HS-5 (cell line): ENCODE measurements around the gene ENG.
"Not testable (repeated sequence)": the region's sequence is repeated elsewhere in the genome, so short reads cannot be mapped to it uniquely, and the experiment has no call there.

Experiments used
- DNase-seq: peaks from one replicate; pipeline ENCODE4 v3.0.0-alpha.2; 2012; ENCODE audit warnings: low read depth

Gene ENG

DNA sequence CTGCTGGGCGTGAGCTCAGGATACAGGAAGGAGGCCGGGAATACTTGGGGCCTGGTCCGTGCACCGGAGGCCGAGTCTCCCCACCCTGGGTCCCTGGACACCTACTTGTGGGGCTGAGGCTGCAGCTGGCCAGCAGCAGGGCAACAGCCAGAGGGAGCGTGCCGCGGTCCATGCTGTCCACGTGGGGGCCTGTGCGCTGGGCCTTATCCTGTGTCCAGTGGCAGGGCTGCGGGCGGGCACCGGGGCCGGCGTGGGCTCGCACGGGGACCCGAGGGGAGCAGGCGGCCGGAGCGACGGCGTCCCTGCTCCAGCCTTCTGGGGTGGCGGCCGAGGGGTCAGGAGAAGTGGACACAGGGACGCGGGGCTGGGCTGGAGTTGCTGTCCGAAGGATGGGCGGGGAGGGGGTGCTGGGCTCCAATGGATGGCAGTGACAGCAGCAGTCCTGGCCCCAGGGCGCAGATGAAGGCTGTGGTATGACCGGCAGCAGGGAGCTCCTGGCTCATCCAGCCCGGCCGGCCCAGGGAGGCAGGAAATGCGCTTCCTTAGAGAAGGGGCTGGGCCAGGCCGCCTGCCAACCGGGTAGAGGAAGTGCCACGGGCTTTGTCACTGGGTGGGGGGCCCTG lies at the start of gene ENG:
ENG (minus strand) TSS at position 475 of the 623 bp plus-strand sequence; CDS start at position 172, 303 bp downstream.
- DNase-seq, result no peak

DNA sequence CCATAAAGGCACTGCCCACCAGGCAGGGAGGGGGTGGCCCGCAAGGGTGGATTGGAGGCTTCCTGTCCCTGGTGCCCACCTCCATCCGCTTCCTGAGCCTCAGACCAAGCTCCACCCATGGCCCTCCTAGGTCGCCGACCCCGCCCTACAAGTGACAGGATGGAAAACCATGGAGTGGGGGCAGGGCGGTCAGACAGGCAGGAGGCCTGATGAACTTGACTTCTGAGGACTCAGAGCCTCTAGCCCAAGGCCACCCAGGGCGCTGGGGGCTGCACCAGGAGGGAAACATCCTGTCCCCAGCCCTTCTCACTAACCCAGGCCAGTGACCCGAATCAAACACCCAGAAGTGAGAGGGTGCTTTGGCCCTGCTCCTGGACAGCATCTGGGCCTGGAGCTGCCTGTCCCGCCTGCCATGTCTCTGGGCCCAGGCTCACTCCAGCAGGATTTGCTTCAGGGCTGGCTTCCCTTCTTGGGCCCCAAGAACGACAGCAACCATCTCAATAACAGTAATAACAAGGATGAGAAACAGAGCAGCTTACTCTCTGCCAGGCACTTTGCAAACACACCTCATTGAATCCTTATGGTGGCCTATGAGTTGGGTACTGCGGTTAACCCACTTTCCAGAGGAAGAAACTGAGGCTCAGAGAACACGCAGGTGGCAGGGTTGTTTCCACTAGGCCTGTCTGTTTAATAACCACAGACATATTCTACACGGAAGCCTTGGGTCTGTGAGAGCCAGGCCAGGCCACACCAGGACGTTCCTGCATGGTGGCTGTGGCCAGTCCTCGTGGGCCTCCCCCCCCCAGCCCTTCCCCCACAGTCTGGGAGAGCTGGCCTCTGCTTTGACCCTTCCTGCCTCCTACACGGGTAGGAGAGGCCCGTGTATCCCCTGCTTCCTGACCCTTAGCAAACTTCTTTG lies 49.4 kb upstream of the ENG start:
- no peak for DNase-seq

GRCh38 chr9:127899128-127899943 lies 44.9 kb upstream of the ENG start, which contains the start of gene ST6GALNAC6:
TSS of gene ST6GALNAC6 (minus strand) at chr9:127899603. CDS start at chr9:127897981, 1,622 bp downstream.
- no peak for DNase-seq

GRCh38 chr9:127898433-127899127 lies 44.1 kb upstream of the ENG start:
- DNase-seq, result no peak

- DNase-seq, result no peak
Measured at GRCh38 chr9:127897193-127897692, 42.8 kb upstream of the ENG start.

- DNase-seq, result no peak
Measured at GRCh38 chr9:127896395-127897192, 42.1 kb upstream of the ENG start.

DNA sequence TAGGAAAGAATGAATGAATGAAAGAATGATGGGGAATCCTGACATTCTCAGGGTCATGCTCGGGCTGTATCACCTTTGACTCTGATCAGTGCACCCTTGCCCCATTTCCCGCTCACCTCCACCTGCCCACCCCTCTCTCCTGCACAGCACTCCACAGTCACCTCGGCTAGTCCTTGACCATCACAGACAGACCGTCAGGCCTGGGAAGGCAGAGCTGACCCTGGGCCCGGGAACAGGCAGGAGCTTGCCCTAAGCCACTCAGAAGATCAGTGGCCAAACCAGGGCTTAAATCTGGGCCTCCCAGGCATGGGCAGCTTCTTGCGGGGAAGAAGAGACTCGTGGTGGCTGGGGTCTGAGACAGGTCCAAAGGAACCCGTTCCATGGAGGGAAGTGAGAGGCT lies 41.4 kb upstream of the ENG start:
- no peak for DNase-seq

- DNase-seq, result no peak
Measured at GRCh38 chr9:127893392-127893791, 38.9 kb upstream of the ENG start.

- no peak for DNase-seq
Measured at GRCh38 chr9:127892831-127893230, 38.4 kb upstream of the ENG start.

GRCh38 chr9:127890053-127890452 lies 35.6 kb upstream of the ENG start:
- no peak for DNase-seq

DNA sequence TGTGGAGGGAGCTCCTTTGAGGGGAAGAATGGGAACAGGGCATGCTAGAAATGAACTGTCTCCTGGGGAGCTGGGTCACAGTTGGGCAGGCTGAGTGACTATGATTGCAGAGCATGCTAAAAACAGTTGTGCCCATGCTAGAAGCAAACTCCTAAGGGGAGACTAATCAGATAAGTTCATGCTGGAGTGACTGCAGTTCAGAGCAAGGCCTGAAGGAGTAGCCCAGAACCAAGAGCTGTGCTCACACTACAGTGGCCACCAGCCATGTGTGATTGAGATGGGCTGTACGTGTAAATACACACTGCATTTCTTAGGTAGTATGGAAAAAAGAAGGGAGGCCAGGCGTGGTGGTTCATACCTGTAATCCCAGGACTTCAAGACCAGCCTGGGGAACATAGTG lies 33.3 kb upstream of the ENG start:
- DNase-seq, result no peak

- no peak for DNase-seq
Measured at GRCh38 chr9:127886401-127886972, 32.0 kb upstream of the ENG start.

DNA sequence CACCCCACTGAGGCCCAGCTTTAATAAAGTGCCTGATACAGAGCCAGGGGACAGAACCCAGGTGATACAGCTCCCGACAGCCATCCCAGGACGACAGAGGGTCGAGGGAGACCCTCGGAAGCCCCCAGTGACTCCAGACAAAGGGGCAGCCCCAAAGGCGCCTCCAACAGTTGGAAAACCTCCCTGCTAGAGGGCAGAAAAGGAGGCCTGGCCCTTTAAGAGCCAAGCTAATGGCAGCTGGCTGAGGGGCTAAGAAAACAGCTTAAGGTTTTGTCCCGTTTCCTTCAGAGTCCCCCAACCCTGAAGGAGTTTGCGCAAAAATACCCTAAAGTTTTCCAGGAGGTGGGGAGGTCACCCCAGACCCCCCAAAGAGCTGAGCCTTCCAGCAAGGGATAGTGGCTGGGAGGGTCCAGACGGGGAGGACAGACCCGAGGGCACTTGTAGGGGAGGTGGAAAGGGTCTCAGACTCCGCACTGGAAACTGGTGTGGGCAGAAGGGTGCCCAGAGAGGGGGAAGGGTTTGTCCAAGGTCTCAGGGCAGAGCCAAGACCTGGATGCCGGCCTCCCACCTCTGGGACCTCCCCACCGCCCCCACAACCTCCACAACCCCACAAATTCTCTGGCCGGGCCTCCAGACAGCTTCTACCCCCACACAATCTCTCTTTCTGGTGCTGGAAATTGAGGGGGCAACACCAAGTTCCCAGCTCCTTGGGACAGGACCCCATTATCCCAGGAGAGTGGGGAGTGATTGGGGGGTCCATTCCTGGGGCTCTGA lies 31.2 kb upstream of the ENG start:
- no peak for DNase-seq

GRCh38 chr9:127884976-127885490 lies 30.6 kb upstream of the ENG start:
- no peak for DNase-seq

GRCh38 chr9:127884427-127884911 lies 30.0 kb upstream of the ENG start:
- no peak for DNase-seq

DNA sequence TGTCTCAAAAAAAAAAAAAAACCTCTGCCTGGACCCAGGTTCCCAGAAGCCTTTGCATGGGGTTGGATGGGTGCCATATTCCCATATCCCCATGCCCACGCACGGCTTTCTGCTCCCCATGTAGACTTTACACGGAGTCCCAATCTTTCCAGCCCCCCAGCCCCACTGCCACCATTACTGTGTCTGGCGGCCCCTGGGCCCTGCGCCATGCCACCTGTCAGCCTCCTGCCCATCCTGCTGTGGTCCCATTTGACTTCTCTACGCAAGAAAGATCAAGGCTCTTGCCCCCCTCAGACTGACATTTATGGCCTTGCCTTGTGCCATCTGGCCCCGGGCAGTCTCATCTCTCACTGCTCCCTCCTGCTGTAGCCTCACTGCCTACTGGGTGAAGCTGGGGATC lies 29.5 kb upstream of the ENG start:
- no peak for DNase-seq

DNA sequence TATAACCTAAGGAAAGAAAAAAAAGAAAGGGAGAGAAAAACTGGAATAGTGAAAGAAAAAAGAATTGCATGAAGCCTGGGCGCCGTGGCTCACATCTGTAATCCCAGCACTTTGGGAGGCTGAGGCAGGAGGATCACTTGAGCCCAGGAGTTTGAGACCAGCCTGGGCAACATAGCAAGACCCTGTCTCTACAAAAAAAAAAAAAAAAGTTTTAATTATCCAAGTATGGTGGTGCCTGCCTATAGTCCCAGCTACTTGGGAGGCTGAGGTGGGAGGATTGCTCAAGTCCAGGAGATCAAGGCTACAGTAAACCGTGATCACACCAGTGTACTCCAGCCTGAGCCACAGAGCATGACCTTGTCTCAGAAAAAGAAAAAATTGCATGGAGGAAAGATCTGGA lies 27.3 kb upstream of the ENG start:
- DNase-seq, result not testable (repeated sequence)

GRCh38 chr9:127880143-127880542 lies 25.7 kb upstream of the ENG start:
- DNase-seq, result no peak
